ENCODE measurements around the gene CHCHD1.
"Not testable (repeated sequence)": the region's sequence is repeated elsewhere in the genome, so short reads cannot be mapped to it uniquely, and the experiment has no call there.

CHCHD1 gene

DNA sequence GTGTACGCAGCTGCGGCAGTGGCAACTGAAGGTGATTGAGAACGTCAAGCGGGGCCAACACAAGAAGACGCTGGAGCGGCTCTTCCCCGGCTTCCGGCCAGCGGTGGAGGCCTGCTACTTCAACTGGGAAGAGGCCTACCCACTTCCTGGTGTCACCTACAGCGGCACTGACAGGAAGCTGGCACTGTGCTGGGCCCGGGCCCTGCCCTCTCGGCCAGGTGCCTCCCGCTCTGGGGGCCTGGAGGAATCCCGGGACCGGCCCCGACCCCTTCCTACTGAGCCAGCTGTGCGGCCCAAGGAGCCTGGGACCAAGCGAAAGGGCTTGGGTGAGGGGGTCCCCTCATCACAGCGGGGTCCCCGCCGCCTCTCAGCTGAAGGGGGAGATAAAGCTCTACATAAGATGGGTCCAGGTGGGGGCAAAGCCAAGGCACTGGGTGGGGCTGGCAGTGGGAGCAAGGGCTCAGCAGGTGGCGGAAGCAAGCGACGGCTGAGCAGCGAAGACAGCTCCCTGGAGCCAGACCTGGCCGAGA lies 10.1 kb downstream of the CHCHD1 start:
- DNase-seq (ENCODE audit: low read depth in 2 of 2), result no peak

DNA sequence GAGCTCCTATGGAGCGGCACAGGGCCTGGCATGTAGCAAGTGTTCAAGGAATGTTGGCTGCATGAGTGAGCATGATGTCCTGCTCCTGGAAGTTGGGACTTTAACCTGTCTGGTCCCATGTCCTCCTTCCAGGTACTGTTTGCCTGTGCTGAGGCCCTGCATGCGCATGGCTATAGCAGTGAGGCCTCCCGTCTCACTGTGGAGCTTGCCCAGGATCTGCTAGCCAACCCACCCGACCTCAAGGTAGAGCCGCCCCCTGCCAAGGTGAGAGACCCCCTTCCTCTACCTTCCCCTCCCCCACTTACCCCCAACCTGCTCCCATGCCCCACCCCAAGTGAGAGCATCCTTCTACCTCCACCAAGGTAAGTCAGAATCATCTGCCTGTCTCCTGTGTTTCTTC lies 11.6 kb downstream of the CHCHD1 start:
- no peak for DNase-seq (ENCODE audit: low read depth in 2 of 2)

GRCh38 chr10:73795491-73795890 lies 13.6 kb downstream of the CHCHD1 start:
- DNase-seq (ENCODE audit: low read depth in 2 of 2), result not testable (repeated sequence)

DNA sequence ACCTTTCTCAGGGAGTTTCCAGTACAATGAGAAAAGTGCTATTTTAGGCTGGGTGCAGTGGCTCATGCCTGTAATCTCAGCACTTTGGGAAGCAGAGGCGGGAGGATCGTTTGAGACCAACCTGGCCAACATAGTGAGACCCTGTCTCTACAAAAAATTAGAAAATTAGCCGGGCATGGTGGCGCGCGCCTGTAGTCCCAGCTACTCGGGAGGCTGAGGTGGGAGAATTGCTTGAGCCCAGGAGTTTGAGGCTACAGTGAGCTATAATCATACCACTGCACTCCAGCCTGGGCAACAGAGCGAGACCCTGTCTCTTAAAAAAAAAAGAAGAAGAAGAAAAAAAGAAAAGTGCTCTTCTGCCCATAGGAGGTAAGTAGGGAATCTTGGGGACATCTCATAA lies 14.2 kb downstream of the CHCHD1 start:
- DNase-seq (ENCODE audit: low read depth in 2 of 2), result not testable (repeated sequence)

GRCh38 chr10:73796766-73797165 lies 14.9 kb downstream of the CHCHD1 start:
- DNase-seq (ENCODE audit: low read depth in 2 of 2), result no peak

- no peak for DNase-seq (ENCODE audit: low read depth in 2 of 2)
Measured at GRCh38 chr10:73797324-73798025, 15.6 kb downstream of the CHCHD1 start.

DNA sequence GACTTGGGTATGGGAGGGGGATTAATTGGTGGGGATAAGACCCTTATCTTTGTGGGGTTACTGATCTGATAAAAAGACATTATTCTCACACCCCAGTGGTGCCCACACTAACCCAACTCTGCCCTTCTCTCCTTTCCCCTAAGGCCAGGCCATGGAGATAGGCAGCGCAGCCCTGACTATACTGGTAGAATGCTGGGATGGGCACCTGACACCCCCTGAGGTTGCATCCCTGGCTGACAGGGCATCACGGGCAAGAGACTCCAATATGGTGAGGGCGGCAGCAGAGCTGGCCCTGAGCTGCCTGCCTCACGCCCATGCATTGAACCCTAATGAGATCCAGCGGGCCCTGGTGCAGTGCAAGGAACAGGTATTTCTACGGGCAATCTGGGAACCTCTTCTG lies 16.2 kb downstream of the CHCHD1 start:
- DNase-seq (ENCODE audit: low read depth in 2 of 2), result no peak

DNA sequence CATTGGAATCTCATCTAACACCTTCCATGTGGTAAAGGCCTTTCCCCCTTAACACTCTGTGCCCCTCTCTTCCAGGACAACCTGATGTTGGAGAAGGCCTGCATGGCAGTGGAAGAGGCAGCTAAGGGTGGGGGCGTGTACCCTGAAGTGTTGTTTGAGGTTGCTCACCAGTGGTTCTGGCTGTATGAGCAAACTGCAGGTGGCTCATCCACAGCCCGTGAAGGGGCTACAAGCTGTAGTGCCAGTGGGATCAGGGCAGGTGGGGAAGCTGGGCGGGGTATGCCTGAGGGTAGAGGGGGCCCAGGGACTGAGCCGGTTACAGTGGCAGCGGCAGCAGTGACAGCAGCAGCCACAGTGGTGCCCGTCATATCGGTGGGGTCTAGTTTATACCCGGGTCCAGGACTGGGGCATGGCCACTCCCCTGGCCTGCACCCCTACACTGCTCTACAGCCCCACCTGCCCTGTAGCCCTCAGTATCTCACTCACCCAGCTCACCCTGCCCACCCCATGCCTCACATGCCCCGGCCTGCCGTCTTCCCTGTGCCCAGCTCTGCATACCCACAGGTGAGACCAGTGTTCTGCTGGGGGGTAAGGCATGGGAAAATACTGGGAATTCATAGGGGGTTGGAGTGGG lies 17.2 kb downstream of the CHCHD1 start:
- DNase-seq (ENCODE audit: low read depth in 2 of 2), result no peak

- DNase-seq (ENCODE audit: low read depth in 2 of 2), result no peak
Measured at GRCh38 chr10:73799899-73800559, 18.2 kb downstream of the CHCHD1 start.

DNA sequence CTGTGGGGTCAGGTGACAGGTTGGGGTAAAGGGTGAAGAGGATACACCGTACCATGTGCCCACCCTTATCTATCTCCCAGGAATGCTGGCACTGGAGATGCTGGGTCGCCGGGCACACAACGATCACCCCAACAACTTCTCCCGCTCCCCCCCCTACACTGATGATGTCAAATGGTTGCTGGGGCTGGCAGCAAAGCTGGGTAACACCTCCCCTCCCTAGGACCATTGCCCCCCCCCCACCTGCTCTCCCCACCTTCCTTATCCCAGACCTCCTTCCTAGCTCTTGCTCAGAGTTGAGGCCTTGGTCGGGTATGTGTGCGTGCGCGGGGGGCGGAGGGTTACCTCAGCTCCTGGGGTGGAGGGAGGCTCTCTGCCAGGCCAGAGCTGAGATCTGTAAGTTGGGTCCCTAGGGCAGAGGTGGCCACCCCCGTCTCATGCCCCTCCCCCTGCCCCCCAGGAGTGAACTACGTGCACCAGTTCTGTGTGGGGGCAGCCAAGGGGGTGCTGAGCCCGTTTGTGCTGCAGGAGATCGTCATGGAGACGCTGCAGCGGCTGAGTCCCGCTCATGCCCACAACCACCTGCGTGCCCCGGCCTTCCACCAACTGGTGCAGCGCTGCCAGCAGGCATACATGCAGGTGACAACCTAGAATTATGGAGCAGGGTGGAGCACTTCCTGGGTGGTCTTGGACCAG lies 18.9 kb downstream of the CHCHD1 start:
- no peak for DNase-seq (ENCODE audit: low read depth in 2 of 2)

GRCh38 chr10:73801253-73801590 lies 19.4 kb downstream of the CHCHD1 start:
- DNase-seq (ENCODE audit: low read depth in 2 of 2), result no peak

GRCh38 chr10:73802276-73802991 lies 20.6 kb downstream of the CHCHD1 start:
- DNase-seq (ENCODE audit: low read depth in 2 of 2), result no peak

DNA sequence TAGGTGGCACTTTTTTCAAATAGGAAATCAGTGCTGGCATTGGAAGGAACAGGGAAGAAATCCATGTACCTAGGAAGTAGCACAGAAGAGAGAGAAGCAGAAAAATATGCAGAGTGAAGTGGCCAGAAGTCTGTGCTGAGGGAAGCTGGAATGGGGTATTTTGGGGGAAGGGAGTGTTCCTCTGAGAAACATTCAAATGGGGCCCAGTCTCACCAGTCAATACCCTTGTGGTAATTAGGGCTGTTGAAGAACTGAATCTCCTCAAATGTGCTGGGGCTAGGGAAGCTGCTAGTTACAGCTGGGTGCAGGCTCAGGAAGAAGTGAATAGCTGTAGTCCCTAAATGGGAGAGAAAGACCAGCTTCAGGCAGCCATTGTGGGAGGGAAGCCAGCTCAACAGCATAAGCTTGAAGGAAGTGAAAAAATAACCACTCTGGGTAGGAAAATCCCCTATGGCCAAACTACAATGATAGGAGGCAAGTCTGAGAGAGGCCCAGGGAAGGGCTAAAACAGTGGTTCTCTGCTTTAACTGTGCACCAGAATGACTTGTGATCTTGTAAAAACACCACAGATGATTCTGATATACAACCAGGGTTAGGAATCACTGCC lies 21.9 kb downstream of the CHCHD1 start:
- no peak for DNase-seq (ENCODE audit: low read depth in 2 of 2)

GRCh38 chr10:73806176-73806950 lies 24.5 kb downstream of the CHCHD1 start:
- no peak for DNase-seq (ENCODE audit: low read depth in 2 of 2)

- no peak for DNase-seq (ENCODE audit: low read depth in 2 of 2)
Measured at GRCh38 chr10:73807471-73807870, 25.6 kb downstream of the CHCHD1 start.

DNA sequence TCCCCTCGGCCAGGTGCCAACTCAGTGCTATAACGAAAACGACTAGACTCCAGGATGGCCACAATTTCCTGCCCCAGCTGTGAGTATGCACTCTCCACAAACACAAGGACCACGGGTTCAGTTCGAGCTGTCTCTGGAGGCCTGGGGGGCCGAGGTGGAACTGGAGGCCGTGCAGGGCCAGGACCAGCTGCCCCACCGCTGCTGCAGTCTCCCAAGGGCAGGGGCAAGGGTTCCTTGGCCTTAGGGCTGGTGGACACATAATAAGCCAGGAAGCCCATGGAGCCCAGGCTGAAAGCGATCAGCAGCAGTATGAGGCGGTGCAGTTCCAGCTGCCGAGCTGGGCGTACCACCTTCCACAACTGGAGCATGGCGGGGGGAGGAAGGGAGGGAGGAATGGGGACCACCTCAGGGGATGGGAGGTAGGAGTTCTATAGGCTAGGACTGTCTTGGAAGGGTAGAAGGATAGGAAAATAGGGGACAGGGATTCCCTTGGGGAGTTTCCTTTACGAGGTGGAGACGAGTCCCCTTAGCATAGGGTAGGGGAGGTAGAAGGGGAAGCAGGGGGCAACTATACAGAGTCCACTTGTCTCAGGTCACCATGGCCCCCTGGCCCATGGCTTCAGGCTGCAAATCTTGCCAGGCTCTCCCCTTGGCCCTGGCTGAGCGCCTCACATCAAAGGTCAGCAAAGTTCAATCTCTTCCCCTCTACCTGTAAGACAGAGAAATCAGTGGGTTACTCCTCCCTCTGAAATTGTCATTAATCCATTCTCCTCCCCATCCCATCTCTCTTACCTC lies 26.4 kb downstream of the CHCHD1 start:
- DNase-seq (ENCODE audit: low read depth in 2 of 2), result no peak

GRCh38 chr10:73809061-73809818 lies 27.4 kb downstream of the CHCHD1 start:
- no peak for DNase-seq (ENCODE audit: low read depth in 2 of 2)

DNA sequence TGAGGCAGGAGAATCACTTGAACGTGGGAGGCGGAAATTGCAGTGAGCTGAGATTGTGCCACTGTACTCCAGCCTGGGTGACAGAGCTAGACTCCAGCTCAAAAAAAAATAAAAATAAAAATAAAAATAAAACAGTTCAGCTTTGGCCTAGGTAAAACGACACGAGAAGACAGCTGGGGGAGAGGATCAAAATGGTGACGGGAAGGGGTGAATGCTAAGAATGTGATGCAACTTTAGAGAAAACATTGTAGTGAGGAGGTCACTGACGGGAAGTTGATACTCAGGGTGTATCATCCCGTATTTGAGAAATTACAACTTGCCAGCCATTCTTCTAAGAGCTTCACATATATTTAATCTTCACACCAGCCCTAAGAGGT lies 28.5 kb downstream of the CHCHD1 start:
- no peak for DNase-seq (ENCODE audit: low read depth in 2 of 2)
